H9 (cell line): Measurements from ENCODE around the gene RNGTT. TPM values are rescaled to one million over a fixed set of nuclear protein-coding genes. Genes with fewer than 3 reads are reported as not detected.

Experiments used
- DNase-seq: peaks from one replicate; pipeline ENCODE4 v3.0.0-alpha.2; 2017
- H2AFZ ChIP-seq: one replicate; pipeline ENCODE4 v1.6.1; 2013; ENCODE audit warnings: mild to moderate bottlenecking, low read length, control low read depth, moderate library complexity
- H2AK5ac ChIP-seq: 2 replicates; pipeline ENCODE4 v1.6.1; 2013; ENCODE audit warnings: low read length, control low read depth, mixed read lengths; ENCODE audit not compliant: insufficient read length
- H2BK120ac ChIP-seq: one replicate; pipeline ENCODE4 v1.6.1; 2013; ENCODE audit warnings: low read depth, mild to moderate bottlenecking, low read length, control low read depth, inconsistent platforms; ENCODE audit not compliant: poor library complexity, severe bottlenecking
- H2BK12ac ChIP-seq: 2 replicates; pipeline ENCODE4 v1.6.1; 2013; ENCODE audit warnings: low read length, control low read depth, mixed read lengths, low read depth; ENCODE audit not compliant: insufficient read length
- H2BK15ac ChIP-seq: 2 replicates; pipeline ENCODE4 v1.6.1; 2013; ENCODE audit warnings: low read depth, low read length, control low read depth
- H2BK20ac ChIP-seq: one replicate; pipeline ENCODE4 v1.6.1; 2013; ENCODE audit warnings: low read depth, mild to moderate bottlenecking, low read length, control low read depth, inconsistent platforms; ENCODE audit not compliant: poor library complexity, severe bottlenecking
- H2BK5ac ChIP-seq: 2 replicates; pipeline ENCODE4 v1.6.1; 2013; ENCODE audit warnings: low read length, control low read depth, mixed read lengths; ENCODE audit not compliant: insufficient read length
- H3K14ac ChIP-seq: 2 replicates; pipeline ENCODE4 v1.6.1; 2013; ENCODE audit warnings: low read length, control low read depth; ENCODE audit not compliant: insufficient read depth
- H3K18ac ChIP-seq: 2 replicates; pipeline ENCODE4 v1.6.1; 2013; ENCODE audit warnings: low read depth, mild to moderate bottlenecking, mixed read lengths, low read length, control low read depth; ENCODE audit not compliant: insufficient read length
- H3K23ac ChIP-seq: 2 replicates; pipeline ENCODE4 v1.6.1; 2013; ENCODE audit warnings: low read length, control low read depth, mixed read lengths, low read depth; ENCODE audit not compliant: insufficient read length
- H3K23me2 ChIP-seq: 2 replicates; pipeline ENCODE4 v1.6.1; 2013; ENCODE audit warnings: low read depth, mild to moderate bottlenecking, mixed read lengths, low read length, control low read depth; ENCODE audit not compliant: insufficient read length, poor library complexity, severe bottlenecking
- H3K27ac ChIP-seq: 2 replicates; pipeline ENCODE4 v1.5.1; 2013; ENCODE audit warnings: low read length, control low read depth, mixed read lengths, low read depth; ENCODE audit not compliant: insufficient read length
- H3K27me3 ChIP-seq: 2 replicates; pipeline ENCODE4 v1.6.1; 2013; ENCODE audit warnings: low read length, control low read depth, inconsistent platforms; ENCODE audit not compliant: insufficient read depth
- H3K4ac ChIP-seq: 2 replicates; pipeline ENCODE4 v1.6.1; 2013; ENCODE audit warnings: low read depth, mild to moderate bottlenecking, control low read depth, inconsistent platforms, low read length, moderate library complexity
- H3K4me1 ChIP-seq: 2 replicates; pipeline ENCODE4 v1.6.1; 2013; ENCODE audit warnings: low read length, control low read depth, inconsistent platforms; ENCODE audit not compliant: insufficient read depth
- H3K4me2 ChIP-seq: 2 replicates; pipeline ENCODE4 v1.6.1; 2013; ENCODE audit warnings: low read length, control low read depth, mixed read lengths; ENCODE audit not compliant: insufficient read length, insufficient read depth
- H3K56ac ChIP-seq: 2 replicates; pipeline ENCODE4 v1.6.1; 2013; ENCODE audit warnings: low read depth, mild to moderate bottlenecking, mixed read lengths, low read length, control low read depth; ENCODE audit not compliant: insufficient read length
- H3K79me1 ChIP-seq: 2 replicates; pipeline ENCODE4 v1.6.1; 2013; ENCODE audit warnings: low read depth, mild to moderate bottlenecking, moderate library complexity, low read length, control low read depth, inconsistent platforms; ENCODE audit not compliant: insufficient read depth, poor library complexity, severe bottlenecking
- H3K79me2 ChIP-seq: 2 replicates; pipeline ENCODE4 v1.6.1; 2013; ENCODE audit warnings: low read length, control low read depth, inconsistent platforms; ENCODE audit not compliant: insufficient read depth
- H3K9ac ChIP-seq: 2 replicates; pipeline ENCODE4 v1.6.1; 2013; ENCODE audit warnings: low read length, control low read depth, mixed read lengths; ENCODE audit not compliant: insufficient read length; ENCODE audit errors: extremely low read depth
- H3K9me3 ChIP-seq: one replicate; pipeline ENCODE4 v1.6.1; 2013; ENCODE audit warnings: low read depth, low read length, inconsistent platforms; ENCODE audit not compliant: control insufficient read depth
- H3T11ph ChIP-seq: one replicate; pipeline ENCODE4 v1.6.1; 2013; ENCODE audit warnings: mild to moderate bottlenecking, low read length, control low read depth, inconsistent platforms
- H4K20me1 ChIP-seq: one replicate; pipeline ENCODE4 v1.6.1; 2013; ENCODE audit not compliant: control insufficient read depth, insufficient read length, insufficient read depth
- H4K5ac ChIP-seq: 2 replicates; pipeline ENCODE4 v1.6.1; 2013; ENCODE audit warnings: low read depth, mild to moderate bottlenecking, mixed read lengths, low read length, control low read depth; ENCODE audit not compliant: insufficient read length
- H4K8ac ChIP-seq: replicated peaks from 2 replicates; pipeline ENCODE4 v1.6.1; 2013; ENCODE audit warnings: low read length, control low read depth, mixed read lengths, low read depth; ENCODE audit not compliant: insufficient read length
- H4K91ac ChIP-seq: 2 replicates; pipeline ENCODE4 v1.6.1; 2013; ENCODE audit warnings: low read depth, mild to moderate bottlenecking, moderate library complexity, mixed read lengths, low read length, control low read depth; ENCODE audit not compliant: insufficient read length
- H3K27ac Mint-ChIP-seq, 3 experiments: 2 replicates in 2 of 3; 3 replicates in 1 of 3; pipeline ENCODE4 v1.8.0; 2020 to 2021; ENCODE audit warnings: mixed read lengths in 3 of 3, mild to moderate bottlenecking in 1 of 3, moderate library complexity in 1 of 3
- H3K27me3 Mint-ChIP-seq: 2 replicates; pipeline ENCODE4 v1.8.0; 2021; ENCODE audit warnings: low read depth, mild to moderate bottlenecking, moderate library complexity, mixed read lengths
- H3K36me3 Mint-ChIP-seq, 3 experiments: 2 replicates in 2 of 3; 3 replicates in 1 of 3; pipeline ENCODE4 v1.8.0; 2020 to 2021; ENCODE audit warnings: low read depth in 3 of 3, mixed read lengths in 3 of 3; ENCODE audit not compliant: insufficient read depth in 1 of 3
- H3K4me1 Mint-ChIP-seq, 2 experiments: 2 replicates each; pipeline ENCODE4 v1.8.0; 2020; ENCODE audit warnings: mixed read lengths in 2 of 2
- H3K4me3 Mint-ChIP-seq, 2 experiments: 2 replicates in 1 of 2; 3 replicates in 1 of 2; pipeline ENCODE4 v1.8.0; 2020 to 2021; ENCODE audit warnings: mild to moderate bottlenecking in 2 of 2, mixed read lengths in 2 of 2, moderate library complexity in 1 of 2
- H3K9me3 Mint-ChIP-seq, 2 experiments: 2 replicates in 1 of 2; 3 replicates in 1 of 2; pipeline ENCODE4 v1.8.0; 2020; ENCODE audit warnings: mild to moderate bottlenecking in 2 of 2, mixed read lengths in 2 of 2, moderate library complexity in 1 of 2
- CTCF ChIP-seq: fragments of 200-600 bp; sonication (generic); conservative IDR thresholded peaks from 3 replicates; pipeline ENCODE4 v1.8.0; 2021; ENCODE audit warnings: antibody characterized with exemption, mild to moderate bottlenecking
- WGBS: extraction: QIAGEN DNeasy Blood & Tissue Kit; methylation state at CpG from one replicate; pipeline ENCODE4 v1.1.7; 2013; ENCODE audit warnings: missing lambda C conversion rate, low lambda C conversion rate, mixed read lengths; ENCODE audit not compliant: insufficient read length; ENCODE audit errors: extremely low coverage; 5-methylcytosine and 5-hydroxymethylcytosine counted together
- total RNA-seq: library from RNA; stranded (reverse); gene quantifications from 2 replicates; pipeline ENCODE4 v1.2.1, GENCODE V29; 2021

RNGTT gene
- total RNA-seq, 1 experiment from 2014 or later, result 20.5 TPM

- no peak overlapping the region for H3K9ac ChIP-seq
- H3K36me3 Mint-ChIP-seq, result peaks cover 0 to 2% (median 1%) of the 10 kb centered on the region in 3 experiments; a peak in 1 of 7 replicates
- no peak overlapping the region for H2AFZ ChIP-seq
These were observed 283.6 kb downstream of the RNGTT start for GRCh38 chr6:88679841-88680240.

More at GRCh38 chr6:88679841-88680240, 283.6 kb downstream of the RNGTT start:
- Histone ChIP-seq H3K79me1 (no peaks in the 10 kb centered on the region), H4K20me1 (no peaks in the 10 kb centered on the region), H3K27me3 (no peaks in the 10 kb centered on the region), H2BK15ac (no peak overlapping the region), H2AK5ac (no peak overlapping the region), H2BK20ac (no peak overlapping the region), H4K91ac (no peak overlapping the region), H3T11ph (no peak overlapping the region), H3K27ac (no peak overlapping the region), H3K23ac (no peak overlapping the region), H4K8ac (no peak overlapping the region), H2BK12ac (no peak overlapping the region), H3K56ac (no peak overlapping the region), H3K4me1 (no peaks in the 10 kb centered on the region), H3K14ac (no peak overlapping the region), H3K4ac (no peak overlapping the region), H2BK120ac (no peak overlapping the region), H3K18ac (no peak overlapping the region), H3K23me2 (no peaks in the 10 kb centered on the region), H3K79me2 (no peaks in the 10 kb centered on the region), H4K5ac (no peak overlapping the region), H3K9me3 (no peaks in the 10 kb centered on the region), H3K4me2 (no peak overlapping the region), H2BK5ac (no peak overlapping the region)
- TF ChIP-seq CTCF, result no peak
- DNase-seq, result no peak
- no peak overlapping the region for H3K4me3 Mint-ChIP-seq
- no peaks in the 10 kb centered on the region for H3K9me3 Mint-ChIP-seq
- no peak overlapping the region for H3K27ac Mint-ChIP-seq
- WGBS, result no CpG with 5 or more reads among the region's 4 CpGs
- no peaks in the 10 kb centered on the region for H3K27me3 Mint-ChIP-seq
- peaks cover 7 to 12% of the 10 kb centered on the region in 2 experiments for H3K4me1 Mint-ChIP-seq
